Urinary bladder (tissue), 4 donors: ENCODE results near the gene ANKRD36. TPM values are rescaled to one million over a fixed set of nuclear protein-coding genes. Genes with fewer than 3 reads are reported as not detected.
"Not testable (repeated sequence)": the region's sequence is repeated elsewhere in the genome, so short reads cannot be mapped to it uniquely, and the experiment has no call there.

Experiments
- DNase-seq: peaks from one replicate; pipeline ENCODE4 v3.0.0-alpha.2; 2015; ENCODE audit errors: extremely low spot score
- H3K27ac ChIP-seq: one replicate; pipeline ENCODE4 v1.5.1; 2013; ENCODE audit warnings: low read depth, mild to moderate bottlenecking, moderate library complexity
- H3K36me3 ChIP-seq: one replicate; pipeline ENCODE4 v1.6.1; 2013; ENCODE audit warnings: mild to moderate bottlenecking, moderate library complexity; ENCODE audit not compliant: insufficient read depth
- H3K4me1 ChIP-seq: one replicate; pipeline ENCODE4 v1.6.1; 2013; ENCODE audit warnings: mild to moderate bottlenecking, moderate library complexity; ENCODE audit not compliant: insufficient read depth
- H3K4me3 ChIP-seq: one replicate; pipeline ENCODE4 v1.5.1; 2013; ENCODE audit warnings: low read depth, low read length
- WGBS: extraction: QIAGEN DNeasy Blood & Tissue Kit; methylation state at CpG from one replicate; pipeline ENCODE4 v1.1.7; 2013; 5-methylcytosine and 5-hydroxymethylcytosine counted together
- polyA plus RNA-seq: library from polyadenylated mRNA; stranded (reverse); fragments of 200-250 nt; gene quantifications from one replicate; pipeline ENCODE4 v1.2.3, GENCODE V29; 2013
- total RNA-seq: library from RNA; depleted of rRNA; stranded (reverse); fragments of >200 nt; gene quantifications from one replicate; pipeline ENCODE4 v1.2.3, GENCODE V29; 2014
- donor health status: healthy with polysubstance abuse.
- donor health status: healthy.

ANKRD36 gene
- total and polyA plus RNA-seq, 2 donors: 3.3 to 172 TPM

- 75% methylated on average over 1 of the region's 1 CpG for WGBS
- not testable (repeated sequence) for H3K4me3 ChIP-seq, H3K36me3 ChIP-seq, H3K27ac ChIP-seq, H3K4me1 ChIP-seq, DNase-seq
Observed at GRCh38 chr2:97180391-97180790, 67.4 kb downstream of the ANKRD36 start.

GRCh38 chr2:97195349-97195748 is 82.4 kb downstream of the ANKRD36 start:
- H3K4me1 ChIP-seq, H3K4me3 ChIP-seq, DNase-seq, H3K36me3 ChIP-seq, H3K27ac ChIP-seq: not testable (repeated sequence)
- no CpG with 5 or more reads among the region's 1 CpG for WGBS

DNA sequence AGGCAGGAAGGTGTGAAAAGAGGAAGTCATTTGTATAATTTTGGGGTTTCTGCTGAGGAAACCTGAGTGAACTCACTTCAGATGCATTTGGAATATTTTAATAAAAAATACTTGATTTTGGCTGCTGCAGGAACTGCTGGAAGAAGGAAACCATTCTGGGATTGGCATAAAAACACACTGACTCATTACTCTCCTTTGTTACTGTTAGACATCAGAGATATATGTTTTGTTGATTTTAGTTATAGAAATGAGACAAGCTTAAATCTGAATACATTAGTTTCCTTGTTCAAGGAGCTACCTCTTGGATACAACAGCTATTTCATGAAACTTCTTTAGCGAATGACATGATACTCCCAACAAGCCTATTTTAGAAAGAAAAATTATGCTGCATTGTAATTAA is 84.3 kb downstream of the ANKRD36 start:
- H3K4me1 ChIP-seq, H3K27ac ChIP-seq, H3K4me3 ChIP-seq, DNase-seq, H3K36me3 ChIP-seq: not testable (repeated sequence)
- 97% methylated on average over 1 of the region's 1 CpG for WGBS

- H3K27ac ChIP-seq, H3K4me1 ChIP-seq, DNase-seq, H3K4me3 ChIP-seq, H3K36me3 ChIP-seq: not testable (repeated sequence)
- whole genome bisulfite sequencing: 75% methylated on average over 2 of the region's 2 CpGs
Observed at GRCh38 chr2:97200887-97201286, 87.9 kb downstream of the ANKRD36 start.

- H3K27ac ChIP-seq, H3K4me1 ChIP-seq, H3K36me3 ChIP-seq, DNase-seq, H3K4me3 ChIP-seq: not testable (repeated sequence)
- 84% methylated on average over 5 of the region's 5 CpGs for WGBS
Observed at GRCh38 chr2:97202643-97203250, 89.8 kb downstream of the ANKRD36 start.

GRCh38 chr2:97210325-97210724 is 97.4 kb downstream of the ANKRD36 start:
- H3K27ac ChIP-seq: no peak overlapping the region
- H3K4me1 ChIP-seq: no peaks in the 10 kb centered on the region
- 93% methylated on average over 5 of the region's 5 CpGs for WGBS
- peaks cover 2% of the 10 kb centered on the region for H3K36me3 ChIP-seq
- no peak overlapping the region for H3K4me3 ChIP-seq
- no peak for DNase-seq

- H3K4me3 ChIP-seq, H3K36me3 ChIP-seq, H3K27ac ChIP-seq, DNase-seq, H3K4me1 ChIP-seq: not testable (repeated sequence)
- no CpG with 5 or more reads among the region's 2 CpGs for WGBS
Observed at GRCh38 chr2:97215025-97215424, 102.1 kb downstream of the ANKRD36 start.

- 98% methylated on average over 10 of the region's 10 CpGs for WGBS
- H3K27ac ChIP-seq, H3K4me3 ChIP-seq, H3K4me1 ChIP-seq, DNase-seq, H3K36me3 ChIP-seq: not testable (repeated sequence)
Observed at GRCh38 chr2:97230848-97231585, 118.1 kb downstream of the ANKRD36 start.

DNA sequence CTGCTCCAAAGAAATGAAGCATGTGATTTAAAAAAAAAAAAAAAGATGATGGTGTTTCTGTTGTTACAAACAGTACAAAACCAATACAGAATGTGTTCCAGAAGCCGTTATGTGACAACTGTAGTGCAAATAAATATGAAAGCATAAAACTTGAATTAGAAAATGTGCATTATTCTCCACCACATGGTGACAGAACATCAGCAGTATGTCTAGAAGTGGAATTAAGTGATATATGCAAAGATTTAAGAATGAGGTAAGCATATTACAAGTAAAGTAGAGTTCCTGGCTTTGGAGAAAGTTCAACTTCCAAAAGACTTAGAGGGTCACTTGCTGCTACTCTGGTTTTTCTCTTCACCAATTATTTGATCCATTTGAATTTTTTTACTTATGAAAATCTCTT is 120.0 kb downstream of the ANKRD36 start:
- not testable (repeated sequence) for H3K27ac ChIP-seq, DNase-seq, H3K4me3 ChIP-seq, H3K36me3 ChIP-seq, H3K4me1 ChIP-seq
- 91% methylated on average over 1 of the region's 1 CpG for WGBS

GRCh38 chr2:97233660-97234295 is 120.8 kb downstream of the ANKRD36 start:
- WGBS: no CpG with 5 or more reads among the region's 2 CpGs
- H3K27ac ChIP-seq, DNase-seq, H3K4me1 ChIP-seq, H3K36me3 ChIP-seq, H3K4me3 ChIP-seq: not testable (repeated sequence)

DNA sequence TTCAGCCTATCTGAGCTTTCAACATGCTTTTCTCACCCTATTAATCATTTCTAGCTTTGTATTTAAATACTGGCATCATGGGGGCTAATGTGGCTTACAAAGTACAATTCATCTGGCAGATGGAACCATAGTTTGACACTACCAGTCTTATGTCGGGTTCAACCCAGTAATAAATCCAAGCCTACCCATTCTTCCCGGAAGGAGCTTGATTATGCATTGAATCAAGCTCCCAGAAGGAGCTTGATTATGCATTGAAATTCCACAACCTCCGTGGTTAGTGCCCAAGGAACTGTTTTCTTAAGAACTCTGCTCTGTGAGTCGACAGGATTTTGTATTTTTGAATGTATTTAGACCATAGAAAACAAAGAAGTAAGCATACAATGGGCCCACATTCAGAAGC is 148.2 kb downstream of the ANKRD36 start:
- not testable (repeated sequence) for H3K36me3 ChIP-seq, H3K27ac ChIP-seq, DNase-seq, H3K4me1 ChIP-seq, H3K4me3 ChIP-seq
- 67% methylated on average over 4 of the region's 4 CpGs for WGBS

- DNase-seq, H3K36me3 ChIP-seq, H3K4me1 ChIP-seq, H3K4me3 ChIP-seq, H3K27ac ChIP-seq: not testable (repeated sequence)
- 97% methylated on average over 2 of the region's 6 CpGs for WGBS
Observed at GRCh38 chr2:97266449-97266848, 153.5 kb downstream of the ANKRD36 start.

GRCh38 chr2:97267411-97268074 is 154.6 kb downstream of the ANKRD36 start:
- Histone ChIP-seq H3K27ac (no peak overlapping the region), H3K4me3 (no peak overlapping the region), H3K36me3 (no peaks in the 10 kb centered on the region), H3K4me1 (no peaks in the 10 kb centered on the region)
- WGBS: 98% methylated on average over 10 of the region's 10 CpGs
- no peak for DNase-seq
